Nephron (organoid): ENCODE measurements around the gene ZFR2.
"Not testable (repeated sequence)": the region's sequence is repeated elsewhere in the genome, so short reads cannot be mapped to it uniquely, and the experiment has no call there.

Experiments used
- H3K27ac Mint-ChIP-seq, 3 experiments: 2 replicates each; pipeline ENCODE4 v1.8.0; 2020; ENCODE audit warnings: mixed read lengths in 3 of 3, mild to moderate bottlenecking in 2 of 3, moderate library complexity in 1 of 3
- H3K27me3 Mint-ChIP-seq: 2 replicates; pipeline ENCODE4 v1.8.0; 2021; ENCODE audit warnings: low read depth, mild to moderate bottlenecking, moderate library complexity, mixed read lengths
- H3K36me3 Mint-ChIP-seq: 2 replicates; pipeline ENCODE4 v1.8.0; 2020; ENCODE audit warnings: low read depth, mixed read lengths
- H3K4me1 Mint-ChIP-seq: 2 replicates; pipeline ENCODE4 v1.8.0; 2020; ENCODE audit warnings: mixed read lengths
- H3K4me3 Mint-ChIP-seq, 3 experiments: 2 replicates each; pipeline ENCODE4 v1.8.0; 2020; ENCODE audit warnings: mild to moderate bottlenecking in 3 of 3, mixed read lengths in 3 of 3, moderate library complexity in 2 of 3
- H3K9me3 Mint-ChIP-seq: 2 replicates; pipeline ENCODE4 v1.8.0; 2020; ENCODE audit warnings: mixed read lengths
- CTCF ChIP-seq, 3 experiments: fragments of 200-600 bp; sonication (generic); IDR thresholded peaks; one replicate each; pipeline ENCODE4 v1.5.0; 2021; ENCODE audit warnings: antibody characterized with exemption in 3 of 3; ENCODE audit not compliant: unreplicated experiment in 3 of 3

The ZFR2 gene

GRCh38 chr19:3821156-3821555 lies 47.7 kb downstream of the ZFR2 start:
- Mint-ChIP-seq H3K4me1 (no peaks in the 10 kb centered on the region), H3K4me3 (no peak overlapping the region), H3K9me3 (no peaks in the 10 kb centered on the region), H3K27ac (no peak overlapping the region), H3K36me3 (no peaks in the 10 kb centered on the region), H3K27me3 (peaks cover 6% of the 10 kb centered on the region)
- no peak for TF ChIP-seq CTCF (IDR thresholded peaks at IDR 0.05; ENCODE audit: unreplicated experiment in 3 of 3)

GRCh38 chr19:3819989-3820388 lies 48.8 kb downstream of the ZFR2 start:
- Mint-ChIP-seq H3K27me3 (peaks cover 6% of the 10 kb centered on the region), H3K27ac (no peak overlapping the region), H3K9me3 (no peaks in the 10 kb centered on the region), H3K4me1 (no peaks in the 10 kb centered on the region), H3K4me3 (no peak overlapping the region), H3K36me3 (no peaks in the 10 kb centered on the region)
- TF ChIP-seq CTCF (IDR thresholded peaks at IDR 0.05; ENCODE audit: unreplicated experiment in 3 of 3) = no peak

- H3K27me3 Mint-ChIP-seq = peaks cover 6% of the 10 kb centered on the region
- no peak overlapping the region for H3K27ac Mint-ChIP-seq
- H3K36me3 Mint-ChIP-seq = no peaks in the 10 kb centered on the region
- H3K4me1 Mint-ChIP-seq = no peaks in the 10 kb centered on the region
- H3K9me3 Mint-ChIP-seq = no peaks in the 10 kb centered on the region
- no peak for TF ChIP-seq CTCF (IDR thresholded peaks at IDR 0.05; ENCODE audit: unreplicated experiment in 3 of 3)
- no peak overlapping the region for H3K4me3 Mint-ChIP-seq
Observed at GRCh38 chr19:3818918-3819317, 49.9 kb downstream of the ZFR2 start.

GRCh38 chr19:3818466-3818865 lies 50.4 kb downstream of the ZFR2 start:
- H3K27ac Mint-ChIP-seq = no peak overlapping the region
- no peaks in the 10 kb centered on the region for H3K9me3 Mint-ChIP-seq
- H3K27me3 Mint-ChIP-seq = peaks cover 6% of the 10 kb centered on the region
- TF ChIP-seq CTCF (IDR thresholded peaks at IDR 0.05; ENCODE audit: unreplicated experiment in 3 of 3) = no peak
- H3K4me1 Mint-ChIP-seq = no peaks in the 10 kb centered on the region
- no peak overlapping the region for H3K4me3 Mint-ChIP-seq
- no peaks in the 10 kb centered on the region for H3K36me3 Mint-ChIP-seq

- Mint-ChIP-seq H3K27me3 (peaks cover 6% of the 10 kb centered on the region), H3K9me3 (no peaks in the 10 kb centered on the region), H3K36me3 (no peaks in the 10 kb centered on the region), H3K4me3 (no peak overlapping the region), H3K27ac (no peak overlapping the region), H3K4me1 (no peaks in the 10 kb centered on the region)
- TF ChIP-seq CTCF (IDR thresholded peaks at IDR 0.05; ENCODE audit: unreplicated experiment in 3 of 3) = no peak
Observed at GRCh38 chr19:3817761-3818160, 51.1 kb downstream of the ZFR2 start.

- H3K4me3 Mint-ChIP-seq = no peak overlapping the region
- H3K27ac Mint-ChIP-seq = no peak overlapping the region
- H3K36me3 Mint-ChIP-seq = no peaks in the 10 kb centered on the region
- H3K4me1 Mint-ChIP-seq = peaks cover 5% of the 10 kb centered on the region
- H3K27me3 Mint-ChIP-seq = peaks cover 10% of the 10 kb centered on the region
- no peak for TF ChIP-seq CTCF (IDR thresholded peaks at IDR 0.05; ENCODE audit: unreplicated experiment in 3 of 3)
- no peaks in the 10 kb centered on the region for H3K9me3 Mint-ChIP-seq
Observed at GRCh38 chr19:3816566-3817218, 52.1 kb downstream of the ZFR2 start.

- H3K27ac Mint-ChIP-seq, H3K9me3 Mint-ChIP-seq, H3K36me3 Mint-ChIP-seq, H3K4me3 Mint-ChIP-seq, H3K4me1 Mint-ChIP-seq: not testable (repeated sequence)
- peaks cover 10% of the 10 kb centered on the region for H3K27me3 Mint-ChIP-seq
Observed at GRCh38 chr19:3816148-3816547, 52.7 kb downstream of the ZFR2 start.
